Gastroesophageal sphincter (tissue), 4 donors: Measurements from ENCODE around the gene PHACTR1. TPM values are rescaled to one million over a fixed set of nuclear protein-coding genes. Genes with fewer than 3 reads are reported as not detected.

Experiments used
- ATAC-seq: fragments of 150-250 bp; one replicate; pipeline ENCODE4 v1.9.1; 2016; ENCODE audit warnings: mild to moderate bottlenecking, moderate library complexity
- H3K27ac ChIP-seq, 4 donors: fragments of 200-600 bp; sonication (generic) in 3 of 4; 1 replicate in 3 of 4; 2 replicates in 1 of 4; pipeline ENCODE4 v1.5.1; 2016 to 2019
- H3K27me3 ChIP-seq: fragments of 200-600 bp; sonication (generic); one replicate; pipeline ENCODE4 v1.5.1; 2019
- H3K36me3 ChIP-seq, 2 donors: fragments of 200-600 bp; sonication (generic); one replicate each; pipeline ENCODE4 v1.5.1; 2019; ENCODE audit warnings: control low read depth in 1 of 2
- H3K4me1 ChIP-seq, 3 donors: fragments of 200-600 bp; sonication (generic); 1 replicate in 2 of 3; 2 replicates in 1 of 3; pipeline ENCODE4 v1.5.1; 2016 to 2019; ENCODE audit warnings: control low read depth in 2 of 3
- H3K4me3 ChIP-seq, 2 donors: fragments of 200-600 bp; sonication (generic); one replicate each; pipeline ENCODE4 v1.5.1; 2019; ENCODE audit warnings: mild to moderate bottlenecking in 1 of 2, moderate library complexity in 1 of 2
- H3K9me3 ChIP-seq, 3 donors: fragments of 200-600 bp; sonication (generic); one replicate each; pipeline ENCODE4 v1.5.1; 2017 to 2019; ENCODE audit warnings: control low read depth in 2 of 3
- EP300 ChIP-seq: sonication (generic); formaldehyde crosslinking; IDR thresholded peaks from one replicate; pipeline ENCODE4 v1.6.1; 2017; ENCODE audit warnings: antibody characterized with exemption, mild to moderate bottlenecking
- POLR2A ChIP-seq, 2 donors: fragments of 450-650 bp; IDR thresholded peaks; one replicate each; pipeline ENCODE4 v1.6.1; 2017; ENCODE audit warnings: antibody characterized with exemption in 2 of 2, mild to moderate bottlenecking in 2 of 2, moderate library complexity in 1 of 2
- POLR2AphosphoS5 ChIP-seq: sonication (generic); formaldehyde crosslinking; IDR thresholded peaks from one replicate; pipeline ENCODE4 v1.6.1; 2017; ENCODE audit warnings: antibody characterized with exemption
- WGBS, 2 donors: methylation state at CpG; one replicate each; pipeline ENCODE4 v1.1.5; 2018; ENCODE audit warnings: low coverage in 1 of 2; 5-methylcytosine and 5-hydroxymethylcytosine counted together
- total RNA-seq, 4 donors: library from RNA; depleted of rRNA; stranded (reverse); fragments of >200 nt; gene quantifications; one replicate each; pipeline ENCODE4 v1.1.0, GENCODE V29; 2016
- TF ChIP-seq, protein P1 (sequence below), 4 experiments: fragments of 200-600 bp in 2 of 4; fragments of 450-650 bp in 2 of 4; sonication (generic) in 1 of 4; IDR thresholded peaks; one replicate each; pipeline ENCODE4 v1.5.1; 2017 to 2019; ENCODE audit warnings: antibody characterized with exemption in 4 of 4, mild to moderate bottlenecking in 2 of 4, moderate library complexity in 2 of 4

The PHACTR1 gene
- total RNA-seq, 4 donors from 2014 or later: 0.20 to 27.3 (median 2.2) TPM

DNA sequence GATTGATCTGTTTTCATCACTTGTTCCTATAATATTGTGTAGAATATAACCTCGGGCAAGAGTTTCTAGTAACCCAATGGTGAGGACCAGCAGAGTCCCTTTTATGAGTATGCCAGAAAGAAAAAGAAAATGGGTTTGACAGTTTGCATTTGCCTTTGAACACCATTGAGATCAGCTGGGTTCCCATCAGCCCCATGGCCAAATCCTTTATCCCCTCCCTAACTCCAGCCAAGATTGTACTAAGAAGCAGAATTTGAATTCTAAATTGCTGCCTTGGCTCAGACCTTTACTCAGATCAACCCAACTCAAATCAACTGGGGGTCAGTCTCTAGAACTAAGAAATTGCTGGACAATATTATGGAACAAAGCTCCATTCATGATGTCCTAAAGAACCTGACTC lies 424.4 kb downstream of the PHACTR1 start:
- Histone ChIP-seq H3K27ac (no peak overlapping the region), H3K4me1 (no peaks in the 10 kb centered on the region), H3K9me3 (no peaks in the 10 kb centered on the region), H3K4me3 (no peak overlapping the region), H3K36me3 (no peaks in the 10 kb centered on the region), H3K27me3 (no peaks in the 10 kb centered on the region)
- TF ChIP-seq POLR2A (IDR thresholded peaks at IDR 0.05) (no peak), EP300 (no peak), POLR2AphosphoS5 (no peak)
- TF ChIP-seq, protein P1, sequence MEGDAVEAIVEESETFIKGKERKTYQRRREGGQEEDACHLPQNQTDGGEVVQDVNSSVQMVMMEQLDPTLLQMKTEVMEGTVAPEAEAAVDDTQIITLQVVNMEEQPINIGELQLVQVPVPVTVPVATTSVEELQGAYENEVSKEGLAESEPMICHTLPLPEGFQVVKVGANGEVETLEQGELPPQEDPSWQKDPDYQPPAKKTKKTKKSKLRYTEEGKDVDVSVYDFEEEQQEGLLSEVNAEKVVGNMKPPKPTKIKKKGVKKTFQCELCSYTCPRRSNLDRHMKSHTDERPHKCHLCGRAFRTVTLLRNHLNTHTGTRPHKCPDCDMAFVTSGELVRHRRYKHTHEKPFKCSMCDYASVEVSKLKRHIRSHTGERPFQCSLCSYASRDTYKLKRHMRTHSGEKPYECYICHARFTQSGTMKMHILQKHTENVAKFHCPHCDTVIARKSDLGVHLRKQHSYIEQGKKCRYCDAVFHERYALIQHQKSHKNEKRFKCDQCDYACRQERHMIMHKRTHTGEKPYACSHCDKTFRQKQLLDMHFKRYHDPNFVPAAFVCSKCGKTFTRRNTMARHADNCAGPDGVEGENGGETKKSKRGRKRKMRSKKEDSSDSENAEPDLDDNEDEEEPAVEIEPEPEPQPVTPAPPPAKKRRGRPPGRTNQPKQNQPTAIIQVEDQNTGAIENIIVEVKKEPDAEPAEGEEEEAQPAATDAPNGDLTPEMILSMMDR (IDR thresholded peaks at IDR 0.05): no peak
- 67% methylated on average over 1 of the region's 1 CpG for WGBS, 2 donors
- no peak for ATAC-seq

DNA sequence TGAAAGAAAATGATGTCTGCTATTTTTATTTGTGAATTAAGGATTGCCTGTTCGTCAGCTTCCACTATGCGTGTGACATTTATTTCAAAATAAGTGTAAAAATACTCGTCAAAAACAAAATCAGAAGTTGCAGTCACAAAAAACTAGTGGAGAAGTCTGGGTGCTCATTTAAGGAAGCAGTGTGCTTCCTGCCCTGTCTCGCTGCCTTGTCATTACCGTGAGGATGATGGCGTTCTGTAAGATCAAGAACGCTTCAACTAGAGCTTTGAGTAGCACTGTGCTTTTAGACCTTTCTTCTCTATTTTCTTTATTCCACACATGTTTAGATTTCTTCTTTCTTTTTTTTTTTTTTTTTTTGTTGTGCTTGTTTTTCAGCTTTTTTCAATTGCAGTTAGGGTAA lies 424.8 kb downstream of the PHACTR1 start:
- Histone ChIP-seq H3K9me3 (no peaks in the 10 kb centered on the region), H3K27ac (no peak overlapping the region), H3K36me3 (no peaks in the 10 kb centered on the region), H3K4me1 (no peaks in the 10 kb centered on the region), H3K4me3 (no peak overlapping the region), H3K27me3 (no peaks in the 10 kb centered on the region)
- TF ChIP-seq POLR2AphosphoS5: no peak
- TF ChIP-seq, protein P1 (IDR thresholded peaks at IDR 0.05): no peak
- no peak for TF ChIP-seq POLR2A (IDR thresholded peaks at IDR 0.05)
- no peak for TF ChIP-seq EP300
- no peak for ATAC-seq
- WGBS, 2 donors: 84 to 85% methylated on average over 7 of the region's 7 CpGs

DNA sequence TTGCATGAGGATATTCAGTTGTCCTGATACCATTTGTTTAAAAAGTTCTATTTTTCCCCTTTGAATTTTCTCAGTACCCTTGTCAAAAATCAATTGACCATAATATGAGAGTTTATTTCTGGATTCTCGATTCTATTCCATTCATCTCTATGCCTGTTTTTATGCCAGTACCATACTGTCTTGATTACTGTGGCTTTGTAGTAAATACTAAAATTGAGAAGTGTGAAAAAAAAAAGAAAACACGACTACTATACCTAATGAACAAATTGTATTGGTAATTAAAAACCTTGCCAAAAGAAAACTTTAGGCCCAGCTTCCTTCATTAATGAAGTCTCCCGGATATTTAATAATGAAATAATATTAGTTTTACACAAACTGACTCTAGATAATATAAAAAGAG lies 426.0 kb downstream of the PHACTR1 start:
- ATAC-seq: no peak
- Histone ChIP-seq H3K27me3 (no peaks in the 10 kb centered on the region), H3K36me3 (no peaks in the 10 kb centered on the region), H3K27ac (no peak overlapping the region), H3K4me3 (no peak overlapping the region), H3K4me1 (no peaks in the 10 kb centered on the region), H3K9me3 (no peaks in the 10 kb centered on the region)
- TF ChIP-seq POLR2A (IDR thresholded peaks at IDR 0.05) (no peak), EP300 (no peak), POLR2AphosphoS5 (no peak)
- TF ChIP-seq, protein P1 (IDR thresholded peaks at IDR 0.05): no peak
- WGBS, 2 donors: 76 to 94% methylated on average over 2 to 3 of the region's 3 CpGs

DNA sequence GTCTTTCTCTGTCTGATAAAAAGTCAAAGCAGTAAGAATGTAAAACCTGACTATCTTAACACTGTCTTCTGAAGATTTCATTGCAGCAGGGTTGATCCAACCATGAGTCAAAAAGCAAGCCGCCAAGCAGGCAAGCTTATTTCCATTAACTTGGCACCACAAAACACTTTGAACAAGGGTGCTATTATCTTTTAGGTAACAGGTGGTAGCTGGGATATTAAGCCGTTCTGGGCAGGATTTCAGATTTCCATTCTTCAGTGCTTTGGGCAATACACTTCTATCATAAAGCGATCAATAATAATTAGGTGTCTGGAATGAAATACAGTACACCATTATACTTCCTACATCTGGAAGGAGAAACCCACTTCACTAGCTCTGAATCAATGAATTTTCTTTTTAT lies 429.9 kb downstream of the PHACTR1 start:
- Histone ChIP-seq H3K27me3 (no peaks in the 10 kb centered on the region), H3K4me3 (no peak overlapping the region), H3K9me3 (peaks cover 0 to 3% (median 0%) of the 10 kb centered on the region in 3 donors), H3K4me1 (no peaks in the 10 kb centered on the region), H3K36me3 (no peaks in the 10 kb centered on the region), H3K27ac (no peak overlapping the region)
- TF ChIP-seq POLR2AphosphoS5 (no peak), POLR2A (IDR thresholded peaks at IDR 0.05) (no peak), EP300 (no peak)
- TF ChIP-seq, protein P1 (IDR thresholded peaks at IDR 0.05): no peak
- ATAC-seq: no peak
- 85 to 94% methylated on average over 3 of the region's 3 CpGs for WGBS, 2 donors

DNA sequence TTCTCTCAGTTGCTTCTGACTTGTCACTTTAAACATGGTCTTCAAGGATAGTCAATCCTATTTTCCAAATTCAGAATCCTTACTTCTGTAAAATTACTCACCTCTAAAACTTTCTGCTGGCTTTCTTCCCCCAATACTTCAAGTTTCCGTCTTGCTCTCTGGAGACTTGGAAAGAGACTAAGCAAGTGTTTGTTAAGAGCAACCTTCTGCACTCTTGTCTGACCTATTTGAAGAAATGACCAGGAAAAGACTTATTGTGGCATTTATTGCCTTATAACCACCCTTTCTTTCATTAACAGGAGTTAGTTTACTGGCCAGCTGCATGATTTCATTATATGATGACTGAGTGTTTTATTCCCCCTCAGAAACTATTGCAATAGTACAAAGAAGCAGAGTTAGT lies 430.8 kb downstream of the PHACTR1 start:
- H3K36me3 ChIP-seq: no peaks in the 10 kb centered on the region
- no peak overlapping the region for H3K4me3 ChIP-seq
- peaks cover 0 to 3% (median 0%) of the 10 kb centered on the region in 3 donors for H3K9me3 ChIP-seq
- 23 to 80% methylated on average over 1 of the region's 1 CpG for WGBS, 2 donors
- no peak overlapping the region for H3K27ac ChIP-seq
- no peaks in the 10 kb centered on the region for H3K27me3 ChIP-seq
- TF ChIP-seq EP300 (no peak), POLR2AphosphoS5 (no peak), POLR2A (IDR thresholded peaks at IDR 0.05) (no peak)
- TF ChIP-seq, protein P1 (IDR thresholded peaks at IDR 0.05): no peak
- ATAC-seq: no peak
- H3K4me1 ChIP-seq: no peaks in the 10 kb centered on the region
